Measurements from ENCODE around the gene ZSWIM9. TPM values are rescaled to one million over a fixed set of nuclear protein-coding genes. Genes with fewer than 3 reads are reported as not detected.

The ZSWIM9 gene
- total RNA-seq, 2 donors from 2014 or later = 6.2 to 9.7 TPM

DNA sequence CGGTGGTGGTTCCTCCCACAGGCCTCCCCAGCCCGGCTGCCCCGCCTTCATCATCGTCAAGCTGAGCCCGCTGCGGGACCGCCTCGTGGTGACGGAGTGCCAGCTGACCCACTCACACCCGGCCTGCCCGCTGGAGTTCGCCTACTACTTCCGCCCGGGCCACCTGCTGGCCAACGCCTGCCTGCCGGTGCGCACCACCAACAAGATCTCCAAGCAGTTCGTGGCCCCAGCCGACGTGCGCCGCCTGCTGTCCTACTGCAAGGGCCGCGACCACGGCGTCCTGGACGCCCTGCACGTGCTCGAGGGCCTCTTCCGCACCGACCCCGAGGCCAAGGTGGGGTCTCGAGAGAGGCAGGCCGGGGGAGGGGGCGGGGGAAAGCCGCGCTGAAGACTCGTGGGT is 12.0 kb downstream of the ZSWIM9 start:
- Histone ChIP-seq H3K4me3 (no peak overlapping the region), H3K9ac (ENCODE audit: low read depth in 2 of 2, low read length in 2 of 2) (no peak overlapping the region), H3K36me3 (no peaks in the 10 kb centered on the region), H3K9me3 (no peaks in the 10 kb centered on the region), H3K27ac (no peak overlapping the region), H3K27me3 (no peaks in the 10 kb centered on the region), H3K4me1 (no peaks in the 10 kb centered on the region)
- TF ChIP-seq, protein P1, sequence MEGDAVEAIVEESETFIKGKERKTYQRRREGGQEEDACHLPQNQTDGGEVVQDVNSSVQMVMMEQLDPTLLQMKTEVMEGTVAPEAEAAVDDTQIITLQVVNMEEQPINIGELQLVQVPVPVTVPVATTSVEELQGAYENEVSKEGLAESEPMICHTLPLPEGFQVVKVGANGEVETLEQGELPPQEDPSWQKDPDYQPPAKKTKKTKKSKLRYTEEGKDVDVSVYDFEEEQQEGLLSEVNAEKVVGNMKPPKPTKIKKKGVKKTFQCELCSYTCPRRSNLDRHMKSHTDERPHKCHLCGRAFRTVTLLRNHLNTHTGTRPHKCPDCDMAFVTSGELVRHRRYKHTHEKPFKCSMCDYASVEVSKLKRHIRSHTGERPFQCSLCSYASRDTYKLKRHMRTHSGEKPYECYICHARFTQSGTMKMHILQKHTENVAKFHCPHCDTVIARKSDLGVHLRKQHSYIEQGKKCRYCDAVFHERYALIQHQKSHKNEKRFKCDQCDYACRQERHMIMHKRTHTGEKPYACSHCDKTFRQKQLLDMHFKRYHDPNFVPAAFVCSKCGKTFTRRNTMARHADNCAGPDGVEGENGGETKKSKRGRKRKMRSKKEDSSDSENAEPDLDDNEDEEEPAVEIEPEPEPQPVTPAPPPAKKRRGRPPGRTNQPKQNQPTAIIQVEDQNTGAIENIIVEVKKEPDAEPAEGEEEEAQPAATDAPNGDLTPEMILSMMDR (IDR thresholded peaks at IDR 0.05) = no peak
- DNase-seq = no peak
- intact Hi-C loops (cut with DNase I) = no loop called here

DNA sequence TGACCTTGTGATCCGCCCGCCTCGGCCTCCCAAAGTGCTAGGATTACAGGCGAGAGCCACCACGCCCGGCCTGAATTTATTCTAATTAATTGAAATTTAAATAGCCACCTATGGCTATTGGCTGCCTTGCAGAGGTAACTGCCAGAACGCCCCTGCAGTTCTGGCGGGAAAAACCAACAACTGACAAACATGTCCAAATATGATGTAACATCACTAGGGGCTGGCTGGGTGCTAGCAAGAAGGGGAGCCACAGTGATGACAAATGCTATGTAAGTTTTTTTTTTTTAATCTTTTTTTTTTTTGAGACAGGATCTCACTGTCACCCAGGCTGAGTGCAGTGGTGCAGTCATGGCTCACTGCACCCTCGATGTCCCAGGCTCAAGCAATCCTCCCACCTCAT is 12.9 kb downstream of the ZSWIM9 start:
- TF ChIP-seq, protein P1 (IDR thresholded peaks at IDR 0.05) = no peak

DNA sequence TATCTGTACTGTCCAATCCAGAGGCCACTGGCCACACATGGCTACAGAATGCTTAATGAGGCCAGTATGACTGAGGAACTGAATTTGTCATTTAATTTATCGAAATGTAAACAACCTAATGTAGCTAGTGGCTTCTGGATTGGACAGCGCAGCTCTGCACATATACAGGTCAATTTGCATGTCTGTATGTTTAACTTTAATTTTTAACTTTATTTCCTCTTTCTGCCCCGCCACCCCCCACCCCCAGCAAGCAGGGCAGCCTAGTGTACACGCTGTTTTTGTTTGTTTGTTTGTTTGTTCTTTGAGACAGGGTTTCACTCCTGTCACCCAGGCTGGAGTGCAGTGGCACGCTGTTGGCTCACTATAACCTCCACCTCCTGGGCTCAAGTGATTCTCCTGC is 15.5 kb downstream of the ZSWIM9 start:
- Histone ChIP-seq H3K9ac (ENCODE audit: low read depth in 2 of 2, low read length in 2 of 2) (no peak overlapping the region), H3K27me3 (no peaks in the 10 kb centered on the region), H3K9me3 (no peaks in the 10 kb centered on the region), H3K4me3 (no peak overlapping the region), H3K27ac (no peak overlapping the region), H3K36me3 (no peaks in the 10 kb centered on the region), H3K4me1 (no peaks in the 10 kb centered on the region)
- no peak for DNase-seq
- TF ChIP-seq, protein P1 (IDR thresholded peaks at IDR 0.05) = no peak
- intact Hi-C loops (cut with DNase I) = no loop called here

More for the DNA sequence above, 12.9 kb downstream of the ZSWIM9 start:
- H3K27me3 ChIP-seq = no peaks in the 10 kb centered on the region
- H3K4me1 ChIP-seq = no peaks in the 10 kb centered on the region
- intact Hi-C loops (cut with DNase I) = no loop called here
- no peak overlapping the region for H3K9ac ChIP-seq (ENCODE audit: low read depth in 2 of 2, low read length in 2 of 2)
- H3K36me3 ChIP-seq = no peaks in the 10 kb centered on the region
- H3K27ac ChIP-seq = no peak overlapping the region
- H3K4me3 ChIP-seq = no peak overlapping the region
- no peak for DNase-seq
- H3K9me3 ChIP-seq = no peaks in the 10 kb centered on the region

DNA sequence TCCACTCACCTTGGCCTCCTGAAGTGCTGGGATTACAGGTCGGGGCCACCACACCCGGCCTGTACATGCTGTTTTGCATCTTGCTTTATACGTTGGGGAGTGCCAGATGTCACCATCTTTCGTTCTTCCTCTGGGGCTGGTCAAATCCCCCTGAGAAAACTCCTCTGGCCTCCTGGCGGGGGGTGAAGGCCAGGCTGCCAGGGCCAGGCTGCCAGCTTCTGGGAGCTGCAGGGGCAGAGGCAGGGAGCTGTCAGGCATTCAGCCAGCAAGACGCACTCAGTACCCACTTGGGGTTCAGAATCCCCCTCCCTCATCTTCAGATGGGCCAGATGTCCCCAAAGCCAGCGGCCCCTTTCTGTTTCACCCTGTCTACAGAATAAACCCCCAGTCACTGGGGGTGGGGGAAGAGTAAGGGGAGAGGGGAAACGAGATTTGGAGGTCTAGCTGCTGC is 16.1 kb downstream of the ZSWIM9 start:
- DNase-seq = no peak
- no peaks in the 10 kb centered on the region for H3K36me3 ChIP-seq
- no peaks in the 10 kb centered on the region for H3K4me1 ChIP-seq
- no peak overlapping the region for H3K27ac ChIP-seq
- H3K27me3 ChIP-seq = no peaks in the 10 kb centered on the region
- intact Hi-C loops (cut with DNase I) = no loop called here
- H3K9ac ChIP-seq (ENCODE audit: low read depth in 2 of 2, low read length in 2 of 2) = no peak overlapping the region
- TF ChIP-seq, protein P1 (IDR thresholded peaks at IDR 0.05) = no peak
- no peaks in the 10 kb centered on the region for H3K9me3 ChIP-seq
- H3K4me3 ChIP-seq = no peak overlapping the region

DNA sequence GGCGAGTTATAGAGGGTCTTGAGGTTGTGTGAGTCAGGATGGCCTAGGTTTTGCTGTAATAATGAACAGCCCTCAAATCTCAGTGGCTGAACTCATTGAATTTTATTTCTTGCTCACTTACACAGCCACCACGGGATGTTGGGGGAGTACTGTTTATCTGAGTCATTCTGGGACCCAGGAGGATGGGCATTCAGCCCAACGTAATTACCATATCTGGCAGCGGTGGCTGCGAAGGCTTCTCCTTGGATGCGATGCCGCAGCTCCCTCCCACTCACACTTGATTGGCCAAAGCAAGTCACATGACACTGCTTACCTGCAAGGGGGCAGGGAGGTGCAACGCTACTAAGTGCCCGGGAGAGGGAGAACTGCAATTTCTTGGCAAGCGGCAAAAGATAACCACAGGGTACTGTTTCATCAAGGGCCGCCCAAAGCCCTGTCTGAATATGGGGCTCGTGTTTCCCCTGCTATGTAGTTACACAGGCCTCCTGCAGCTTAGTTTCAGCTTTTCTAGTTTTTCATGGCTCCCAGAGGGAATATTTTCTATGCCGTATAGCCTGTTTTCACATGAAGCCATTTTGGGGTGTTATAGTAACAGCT is 19.9 kb downstream of the ZSWIM9 start:
- H3K9ac ChIP-seq (ENCODE audit: low read depth in 2 of 2, low read length in 2 of 2) = no peak overlapping the region
- H3K27ac ChIP-seq = no peak overlapping the region
- TF ChIP-seq, protein P1 (IDR thresholded peaks at IDR 0.05) = no peak
- intact Hi-C loops (cut with DNase I) = no loop called here
- H3K27me3 ChIP-seq = no peaks in the 10 kb centered on the region
- no peak overlapping the region for H3K4me3 ChIP-seq
- no peaks in the 10 kb centered on the region for H3K4me1 ChIP-seq
- H3K36me3 ChIP-seq = no peaks in the 10 kb centered on the region
- H3K9me3 ChIP-seq = no peaks in the 10 kb centered on the region
- DNase-seq = no peak
